ENCODE measurements around the gene MS4A8.
A peak's percentile ranks its signal among the peaks of the same experiment; 100 is the strongest.
"Not testable (repeated sequence)": the region's sequence is repeated elsewhere in the genome, so short reads cannot be mapped to it uniquely, and the experiment has no call there.

MS4A8 gene

GRCh38 chr11:60699284-60699691, at the start of gene MS4A8:
MS4A8 (plus strand) TSS chr11:60699612; CDS start chr11:60700861, 1,249 bp downstream.
- DNase-seq = peak; percentile 72 to 100 (median 94)

GRCh38 chr11:60657888-60658287, 41.5 kb upstream of the MS4A8 start:
- peak; percentile 30 to 95 (median 85) for DNase-seq

GRCh38 chr11:60658409-60658808, 41.0 kb upstream of the MS4A8 start:
- peak in 2 of 3 experiments; percentile 76 to 96 for DNase-seq

GRCh38 chr11:60672255-60672654, 27.2 kb upstream of the MS4A8 start:
- DNase-seq = no peak

- not testable (repeated sequence) for DNase-seq
Observed at GRCh38 chr11:60678231-60678630, 21.2 kb upstream of the MS4A8 start.

GRCh38 chr11:60679879-60680278, 19.5 kb upstream of the MS4A8 start:
- DNase-seq = no peak

- DNase-seq = no peak
Observed at GRCh38 chr11:60680455-60681119, 18.8 kb upstream of the MS4A8 start.

GRCh38 chr11:60684541-60684848, 14.9 kb upstream of the MS4A8 start:
- DNase-seq = not testable (repeated sequence)

GRCh38 chr11:60691661-60692060, 7.8 kb upstream of the MS4A8 start:
- no peak for DNase-seq

- no peak for DNase-seq
Observed at GRCh38 chr11:60699936-60700335, 524 bp downstream of the MS4A8 start.

- peak; percentile 28 to 97 (median 89) for DNase-seq
Observed at GRCh38 chr11:60700689-60701468, 1.5 kb downstream of the MS4A8 start.

- DNase-seq = no peak
Observed at GRCh38 chr11:60701469-60701818, 2.0 kb downstream of the MS4A8 start.

GRCh38 chr11:60703374-60703773, 4.0 kb downstream of the MS4A8 start:
- no peak for DNase-seq

- no peak for DNase-seq
Observed at GRCh38 chr11:60705895-60706294, 6.5 kb downstream of the MS4A8 start.

GRCh38 chr11:60706931-60707330, 7.5 kb downstream of the MS4A8 start:
- no peak for DNase-seq

GRCh38 chr11:60710482-60710881, 11.1 kb downstream of the MS4A8 start:
- DNase-seq = peak in 1 of 3 experiments; percentile 31

- DNase-seq = no peak
Observed at GRCh38 chr11:60711276-60711675, 11.9 kb downstream of the MS4A8 start.

- not testable (repeated sequence) for DNase-seq
Observed at GRCh38 chr11:60713423-60713822, 14.0 kb downstream of the MS4A8 start.

GRCh38 chr11:60717956-60718355, 18.5 kb downstream of the MS4A8 start:
- no peak for DNase-seq

GRCh38 chr11:60718524-60719316, 19.3 kb downstream of the MS4A8 start:
- DNase-seq = no peak

- no peak for DNase-seq
Observed at GRCh38 chr11:60719391-60719790, 20.0 kb downstream of the MS4A8 start.

- DNase-seq = no peak
Observed at GRCh38 chr11:60720460-60720859, 21.0 kb downstream of the MS4A8 start.

- DNase-seq = no peak
Observed at GRCh38 chr11:60724420-60724819, 25.0 kb downstream of the MS4A8 start, which contains the start of gene MS4A18. MS4A18 (plus strand) TSS chr11:60724720.

GRCh38 chr11:60725592-60725991, 26.2 kb downstream of the MS4A8 start:
- no peak for DNase-seq

All from NCI-H1417 (cell line).